ENCODE data around the gene DCLRE1C.

DNA sequence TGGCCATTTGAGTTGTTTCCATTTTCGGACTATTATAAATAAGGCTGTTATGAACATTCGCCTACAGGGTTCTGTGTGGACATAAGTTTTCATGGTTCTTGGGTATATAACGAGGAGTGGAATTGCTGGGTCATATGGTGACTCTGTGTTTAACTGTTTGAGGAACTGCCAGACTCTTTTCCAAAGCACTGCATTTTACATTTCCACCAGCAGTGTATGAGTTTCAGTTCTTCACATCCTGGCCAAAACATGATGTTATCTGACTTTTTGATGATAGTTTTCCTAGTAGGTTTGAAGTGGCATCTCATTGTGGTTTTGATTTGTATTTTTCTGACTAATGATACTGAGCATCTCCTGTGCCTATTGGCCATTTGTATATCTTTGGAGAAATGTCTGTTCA lies 69.8 kb downstream of the DCLRE1C start:
- TF ChIP-seq POLR2A (IDR thresholded peaks at IDR 0.05; ENCODE audit: low read depth, low read length) (no peak), POLR2AphosphoS5 (IDR thresholded peaks at IDR 0.05; ENCODE audit: low read depth, low read length) (no peak), TAF1 (IDR thresholded peaks at IDR 0.05; ENCODE audit: borderline replicate concordance, low read depth, low read length) (no peak)

Measured in GM12892 (cell line).